EH (cell line): ENCODE data around the gene PAN3.

Experiments used
- DNase-seq: peaks from one replicate; pipeline ENCODE4 v3.0.0-alpha.2; 2015; ENCODE audit warnings: low read depth

Gene PAN3

GRCh38 chr13:28301839-28302238, 163.5 kb downstream of the PAN3 start:
- no peak for DNase-seq

GRCh38 chr13:28306325-28306724, 168.0 kb downstream of the PAN3 start:
- no peak for DNase-seq

GRCh38 chr13:28313579-28313978, 175.2 kb downstream of the PAN3 start:
- DNase-seq = peak; percentile 68

- no peak for DNase-seq
Measured at GRCh38 chr13:28314879-28315278, 176.5 kb downstream of the PAN3 start.

- no peak for DNase-seq
Measured at GRCh38 chr13:28316129-28316528, 177.8 kb downstream of the PAN3 start.

- no peak for DNase-seq
Measured at GRCh38 chr13:28316836-28317235, 178.5 kb downstream of the PAN3 start.

GRCh38 chr13:28318496-28318895, 180.2 kb downstream of the PAN3 start:
- DNase-seq = no peak

GRCh38 chr13:28319528-28319927, 181.2 kb downstream of the PAN3 start:
- DNase-seq = no peak

- DNase-seq = no peak
Measured at GRCh38 chr13:28320209-28320608, 181.9 kb downstream of the PAN3 start.

GRCh38 chr13:28320884-28321574, 182.7 kb downstream of the PAN3 start:
- DNase-seq = no peak

GRCh38 chr13:28321756-28322155, 183.4 kb downstream of the PAN3 start:
- peak; percentile 75 for DNase-seq

GRCh38 chr13:28322256-28322905, 184.0 kb downstream of the PAN3 start:
- peak; percentile 96 for DNase-seq

- peak; percentile 84 for DNase-seq
Measured at GRCh38 chr13:28324181-28324789, 185.9 kb downstream of the PAN3 start.

- DNase-seq = no peak
Measured at GRCh38 chr13:28325022-28325421, 186.7 kb downstream of the PAN3 start.

GRCh38 chr13:28326056-28326455, 187.7 kb downstream of the PAN3 start:
- peak; percentile 82 for DNase-seq

- DNase-seq = no peak
Measured at GRCh38 chr13:28327373-28328270, 189.3 kb downstream of the PAN3 start.

- DNase-seq = no peak
Measured at GRCh38 chr13:28328271-28328607, 189.9 kb downstream of the PAN3 start.

GRCh38 chr13:28329395-28330158, 191.2 kb downstream of the PAN3 start:
- DNase-seq = peak; percentile 99

- DNase-seq = no peak
Measured at GRCh38 chr13:28333204-28333881, 195.0 kb downstream of the PAN3 start.

- peak; percentile 75 for DNase-seq
Measured at GRCh38 chr13:28336193-28336657, 197.9 kb downstream of the PAN3 start.
